H9 (cell line): ENCODE measurements around the gene KRTAP4-5. TPM values are rescaled to one million over a fixed set of nuclear protein-coding genes. Genes with fewer than 3 reads are reported as not detected.

Experiments used
- DNase-seq: peaks from one replicate; pipeline ENCODE4 v3.0.0-alpha.2; 2017
- H2AFZ ChIP-seq: one replicate; pipeline ENCODE4 v1.6.1; 2013; ENCODE audit warnings: mild to moderate bottlenecking, low read length, control low read depth, moderate library complexity
- H2AK5ac ChIP-seq: 2 replicates; pipeline ENCODE4 v1.6.1; 2013; ENCODE audit warnings: low read length, control low read depth, mixed read lengths; ENCODE audit not compliant: insufficient read length
- H2BK120ac ChIP-seq: one replicate; pipeline ENCODE4 v1.6.1; 2013; ENCODE audit warnings: low read depth, mild to moderate bottlenecking, low read length, control low read depth, inconsistent platforms; ENCODE audit not compliant: poor library complexity, severe bottlenecking
- H2BK12ac ChIP-seq: 2 replicates; pipeline ENCODE4 v1.6.1; 2013; ENCODE audit warnings: low read length, control low read depth, mixed read lengths, low read depth; ENCODE audit not compliant: insufficient read length
- H2BK15ac ChIP-seq: 2 replicates; pipeline ENCODE4 v1.6.1; 2013; ENCODE audit warnings: low read depth, low read length, control low read depth
- H2BK20ac ChIP-seq: one replicate; pipeline ENCODE4 v1.6.1; 2013; ENCODE audit warnings: low read depth, mild to moderate bottlenecking, low read length, control low read depth, inconsistent platforms; ENCODE audit not compliant: poor library complexity, severe bottlenecking
- H2BK5ac ChIP-seq: 2 replicates; pipeline ENCODE4 v1.6.1; 2013; ENCODE audit warnings: low read length, control low read depth, mixed read lengths; ENCODE audit not compliant: insufficient read length
- H3K14ac ChIP-seq: 2 replicates; pipeline ENCODE4 v1.6.1; 2013; ENCODE audit warnings: low read length, control low read depth; ENCODE audit not compliant: insufficient read depth
- H3K18ac ChIP-seq: 2 replicates; pipeline ENCODE4 v1.6.1; 2013; ENCODE audit warnings: low read depth, mild to moderate bottlenecking, mixed read lengths, low read length, control low read depth; ENCODE audit not compliant: insufficient read length
- H3K23ac ChIP-seq: 2 replicates; pipeline ENCODE4 v1.6.1; 2013; ENCODE audit warnings: low read length, control low read depth, mixed read lengths, low read depth; ENCODE audit not compliant: insufficient read length
- H3K23me2 ChIP-seq: 2 replicates; pipeline ENCODE4 v1.6.1; 2013; ENCODE audit warnings: low read depth, mild to moderate bottlenecking, mixed read lengths, low read length, control low read depth; ENCODE audit not compliant: insufficient read length, poor library complexity, severe bottlenecking
- H3K27ac ChIP-seq: 2 replicates; pipeline ENCODE4 v1.5.1; 2013; ENCODE audit warnings: low read length, control low read depth, mixed read lengths, low read depth; ENCODE audit not compliant: insufficient read length
- H3K27me3 ChIP-seq: 2 replicates; pipeline ENCODE4 v1.6.1; 2013; ENCODE audit warnings: low read length, control low read depth, inconsistent platforms; ENCODE audit not compliant: insufficient read depth
- H3K4ac ChIP-seq: 2 replicates; pipeline ENCODE4 v1.6.1; 2013; ENCODE audit warnings: low read depth, mild to moderate bottlenecking, control low read depth, inconsistent platforms, low read length, moderate library complexity
- H3K4me1 ChIP-seq: 2 replicates; pipeline ENCODE4 v1.6.1; 2013; ENCODE audit warnings: low read length, control low read depth, inconsistent platforms; ENCODE audit not compliant: insufficient read depth
- H3K4me2 ChIP-seq: 2 replicates; pipeline ENCODE4 v1.6.1; 2013; ENCODE audit warnings: low read length, control low read depth, mixed read lengths; ENCODE audit not compliant: insufficient read length, insufficient read depth
- H3K56ac ChIP-seq: 2 replicates; pipeline ENCODE4 v1.6.1; 2013; ENCODE audit warnings: low read depth, mild to moderate bottlenecking, mixed read lengths, low read length, control low read depth; ENCODE audit not compliant: insufficient read length
- H3K79me1 ChIP-seq: 2 replicates; pipeline ENCODE4 v1.6.1; 2013; ENCODE audit warnings: low read depth, mild to moderate bottlenecking, moderate library complexity, low read length, control low read depth, inconsistent platforms; ENCODE audit not compliant: insufficient read depth, poor library complexity, severe bottlenecking
- H3K79me2 ChIP-seq: 2 replicates; pipeline ENCODE4 v1.6.1; 2013; ENCODE audit warnings: low read length, control low read depth, inconsistent platforms; ENCODE audit not compliant: insufficient read depth
- H3K9ac ChIP-seq: 2 replicates; pipeline ENCODE4 v1.6.1; 2013; ENCODE audit warnings: low read length, control low read depth, mixed read lengths; ENCODE audit not compliant: insufficient read length; ENCODE audit errors: extremely low read depth
- H3K9me3 ChIP-seq: one replicate; pipeline ENCODE4 v1.6.1; 2013; ENCODE audit warnings: low read depth, low read length, inconsistent platforms; ENCODE audit not compliant: control insufficient read depth
- H3T11ph ChIP-seq: one replicate; pipeline ENCODE4 v1.6.1; 2013; ENCODE audit warnings: mild to moderate bottlenecking, low read length, control low read depth, inconsistent platforms
- H4K20me1 ChIP-seq: one replicate; pipeline ENCODE4 v1.6.1; 2013; ENCODE audit not compliant: control insufficient read depth, insufficient read length, insufficient read depth
- H4K5ac ChIP-seq: 2 replicates; pipeline ENCODE4 v1.6.1; 2013; ENCODE audit warnings: low read depth, mild to moderate bottlenecking, mixed read lengths, low read length, control low read depth; ENCODE audit not compliant: insufficient read length
- H4K8ac ChIP-seq: replicated peaks from 2 replicates; pipeline ENCODE4 v1.6.1; 2013; ENCODE audit warnings: low read length, control low read depth, mixed read lengths, low read depth; ENCODE audit not compliant: insufficient read length
- H4K91ac ChIP-seq: 2 replicates; pipeline ENCODE4 v1.6.1; 2013; ENCODE audit warnings: low read depth, mild to moderate bottlenecking, moderate library complexity, mixed read lengths, low read length, control low read depth; ENCODE audit not compliant: insufficient read length
- H3K27ac Mint-ChIP-seq, 3 experiments: 2 replicates in 2 of 3; 3 replicates in 1 of 3; pipeline ENCODE4 v1.8.0; 2020 to 2021; ENCODE audit warnings: mixed read lengths in 3 of 3, mild to moderate bottlenecking in 1 of 3, moderate library complexity in 1 of 3
- H3K27me3 Mint-ChIP-seq: 2 replicates; pipeline ENCODE4 v1.8.0; 2021; ENCODE audit warnings: low read depth, mild to moderate bottlenecking, moderate library complexity, mixed read lengths
- H3K36me3 Mint-ChIP-seq, 3 experiments: 2 replicates in 2 of 3; 3 replicates in 1 of 3; pipeline ENCODE4 v1.8.0; 2020 to 2021; ENCODE audit warnings: low read depth in 3 of 3, mixed read lengths in 3 of 3; ENCODE audit not compliant: insufficient read depth in 1 of 3
- H3K4me1 Mint-ChIP-seq, 2 experiments: 2 replicates each; pipeline ENCODE4 v1.8.0; 2020; ENCODE audit warnings: mixed read lengths in 2 of 2
- H3K4me3 Mint-ChIP-seq, 2 experiments: 2 replicates in 1 of 2; 3 replicates in 1 of 2; pipeline ENCODE4 v1.8.0; 2020 to 2021; ENCODE audit warnings: mild to moderate bottlenecking in 2 of 2, mixed read lengths in 2 of 2, moderate library complexity in 1 of 2
- H3K9me3 Mint-ChIP-seq, 2 experiments: 2 replicates in 1 of 2; 3 replicates in 1 of 2; pipeline ENCODE4 v1.8.0; 2020; ENCODE audit warnings: mild to moderate bottlenecking in 2 of 2, mixed read lengths in 2 of 2, moderate library complexity in 1 of 2
- CTCF ChIP-seq: fragments of 200-600 bp; sonication (generic); conservative IDR thresholded peaks from 3 replicates; pipeline ENCODE4 v1.8.0; 2021; ENCODE audit warnings: antibody characterized with exemption, mild to moderate bottlenecking
- WGBS: extraction: QIAGEN DNeasy Blood & Tissue Kit; methylation state at CpG from one replicate; pipeline ENCODE4 v1.1.7; 2013; ENCODE audit warnings: missing lambda C conversion rate, low lambda C conversion rate, mixed read lengths; ENCODE audit not compliant: insufficient read length; ENCODE audit errors: extremely low coverage; 5-methylcytosine and 5-hydroxymethylcytosine counted together
- total RNA-seq: library from RNA; stranded (reverse); gene quantifications from 2 replicates; pipeline ENCODE4 v1.2.1, GENCODE V29; 2021

KRTAP4-5 gene
- total RNA-seq, 1 experiment from 2014 or later, result not detected

- H3K9me3 Mint-ChIP-seq, result no peaks in the 10 kb centered on the region; a peak in 2 of 5 replicates
- H2AK5ac ChIP-seq, result no peak within 1 kb of the TSS
- no peak within 1 kb of the TSS for H2BK120ac ChIP-seq
- H3K9me3 ChIP-seq, result no peaks in the 10 kb centered on the region
- H3K23me2 ChIP-seq, result no peaks in the 10 kb centered on the region
- H3K4me2 ChIP-seq, result no peak within 1 kb of the TSS
- no peak within 1 kb of the TSS for H4K8ac ChIP-seq
- H3K4me3 Mint-ChIP-seq, result no peak within 1 kb of the TSS
- no peaks in the 10 kb centered on the region for H3K79me1 ChIP-seq
- H2AFZ ChIP-seq, result no peak within 1 kb of the TSS
- H4K20me1 ChIP-seq, result no peaks in the 10 kb centered on the region
- no peak within 1 kb of the TSS for H3K14ac ChIP-seq
- no peak within 1 kb of the TSS for H3K9ac ChIP-seq
- no peak for TF ChIP-seq CTCF
- H3T11ph ChIP-seq, result no peak within 1 kb of the TSS
- no peak within 1 kb of the TSS for H3K23ac ChIP-seq
- H3K4me1 ChIP-seq, result no peaks in the 10 kb centered on the region
- no peak within 1 kb of the TSS for H3K27ac ChIP-seq
- H3K4ac ChIP-seq, result no peak within 1 kb of the TSS
- 0 out of 4 replicates have a peak, but pooled peaks cover 0 to 3% of the 10 kb centered on the region in 2 experiments for H3K4me1 Mint-ChIP-seq
- H4K91ac ChIP-seq, result no peak within 1 kb of the TSS
- H4K5ac ChIP-seq, result no peak within 1 kb of the TSS
- no CpG with 5 or more reads among the region's 7 CpGs for WGBS
- H3K27me3 Mint-ChIP-seq, result no peaks in the 10 kb centered on the region; the same call in 1 of the 2 replicates
- no peak within 1 kb of the TSS for H2BK12ac ChIP-seq
- no peaks in the 10 kb centered on the region for H3K36me3 Mint-ChIP-seq
- no peak for DNase-seq
- H2BK15ac ChIP-seq, result no peak within 1 kb of the TSS
- no peak within 1 kb of the TSS for H3K56ac ChIP-seq
- H3K27ac Mint-ChIP-seq, result no peak within 1 kb of the TSS; a peak in 1 of 7 replicates
- H3K18ac ChIP-seq, result no peak within 1 kb of the TSS
- H3K27me3 ChIP-seq, result no peaks in the 10 kb centered on the region
- no peak within 1 kb of the TSS for H2BK20ac ChIP-seq
- no peak within 1 kb of the TSS for H2BK5ac ChIP-seq
- no peaks in the 10 kb centered on the region for H3K79me2 ChIP-seq
Measured at GRCh38 chr17:41177727-41178271, 28.2 kb upstream of the KRTAP4-5 start, which contains the start of gene KRTAP4-2. TSS of gene KRTAP4-2 (minus strand) at chr17:41178221. CDS start at chr17:41178164, 57 bp downstream.
